A549 (cell line): ENCODE data around the gene SRRD.

Experiments
- CHD4 ChIP-seq: fragments of 200-600 bp; sonication (generic); IDR thresholded peaks from 2 replicates; pipeline ENCODE4 v1.6.1; 2016; ENCODE audit warnings: antibody characterized with exemption, mild to moderate bottlenecking, borderline replicate concordance
- CTCF ChIP-seq: fragments of >200 bp; sonication (Bioruptor Twin); formaldehyde crosslinking; IDR thresholded peaks from 3 replicates; pipeline ENCODE4 v1.5.1; 2016
- ELK1 ChIP-seq: fragments of 150-350 bp; IDR thresholded peaks from 2 replicates; pipeline ENCODE4 v1.6.1; 2014; ENCODE audit warnings: low read depth, mild to moderate bottlenecking, low read length
- MAFK ChIP-seq: fragments of 450-650 bp; IDR thresholded peaks from 2 replicates; pipeline ENCODE4 v1.6.1; 2014; ENCODE audit not compliant: partially characterized antibody
- MYC ChIP-seq: IDR thresholded peaks from 2 replicates; pipeline ENCODE4 v1.6.1; 2012; ENCODE audit warnings: mild to moderate bottlenecking, inconsistent platforms, low read length, improper control_type of control experiment, borderline replicate concordance
- NFE2L2 ChIP-seq: fragments of 150-350 bp; conservative IDR thresholded peaks from 2 replicates; pipeline ENCODE4 v1.6.1; 2014; ENCODE audit warnings: low read length
- RFX5 ChIP-seq: fragments of 450-650 bp; IDR thresholded peaks from 2 replicates; pipeline ENCODE4 v1.7.1; 2014; ENCODE audit warnings: antibody characterized with exemption, mild to moderate bottlenecking, moderate library complexity

GRCh38 chr22:26445577-26446275, 38.0 kb upstream of the SRRD start:
- no peak for TF ChIP-seq CTCF
- no peak for TF ChIP-seq CHD4
- no peak for TF ChIP-seq ELK1
- no peak for TF ChIP-seq MAFK
- TF ChIP-seq RFX5: no peak
- no peak for TF ChIP-seq NFE2L2
- no peak for TF ChIP-seq MYC
